ENCODE data around the gene PWWP2B.

The PWWP2B gene

GRCh38 chr10:132407243-132407746 is 10.3 kb downstream of the PWWP2B start:
- Histone ChIP-seq H3K27me3 (ENCODE audit: low read length) (no peaks in the 10 kb centered on the region), H3F3A (ENCODE audit: insufficient read depth) (no peaks in the 10 kb centered on the region), H3K79me2 (ENCODE audit: insufficient read depth, low read length) (no peaks in the 10 kb centered on the region), H3K9me3 (ENCODE audit: insufficient read depth, low read length) (no peaks in the 10 kb centered on the region), H4K20me1 (ENCODE audit: low read depth, low read length) (no peaks in the 10 kb centered on the region), H3K36me3 (ENCODE audit: low read length) (no peaks in the 10 kb centered on the region), H2AFZ (ENCODE audit: low read depth, low read length, severe bottlenecking) (no peak overlapping the region), H3K27ac (ENCODE audit: low read depth, low read length) (no peak overlapping the region), H3K4me2 (ENCODE audit: low read depth, low read length, poor library complexity, severe bottlenecking) (no peak overlapping the region), H3K9ac (ENCODE audit: low read length) (no peak overlapping the region), H3K4me3 (ENCODE audit: insufficient read depth, low read length, poor library complexity, severe bottlenecking) (no peak overlapping the region), H3K9me2 (replicated peaks; ENCODE audit: insufficient read depth, low read length) (no peaks in the 10 kb centered on the region)
- TF ChIP-seq CTCF (IDR thresholded peaks at IDR 0.05; ENCODE audit: insufficient read depth, low read length, poor library complexity, severe bottlenecking) (no peak), EZH2phosphoT487 (conservative IDR thresholded peaks at IDR 0.05; ENCODE audit: low read length) (no peak)

GRCh38 chr10:132407846-132408278 is 10.9 kb downstream of the PWWP2B start:
- Histone ChIP-seq H4K20me1 (ENCODE audit: low read depth, low read length) (no peaks in the 10 kb centered on the region), H3K4me3 (ENCODE audit: insufficient read depth, low read length, poor library complexity, severe bottlenecking) (no peak overlapping the region), H3K9ac (ENCODE audit: low read length) (no peak overlapping the region), H3K79me2 (ENCODE audit: insufficient read depth, low read length) (no peaks in the 10 kb centered on the region), H3K27me3 (ENCODE audit: low read length) (no peaks in the 10 kb centered on the region), H3K36me3 (ENCODE audit: low read length) (no peaks in the 10 kb centered on the region), H3K9me3 (ENCODE audit: insufficient read depth, low read length) (no peaks in the 10 kb centered on the region), H3K27ac (ENCODE audit: low read depth, low read length) (no peak overlapping the region), H2AFZ (ENCODE audit: low read depth, low read length, severe bottlenecking) (no peak overlapping the region), H3K9me2 (replicated peaks; ENCODE audit: insufficient read depth, low read length) (no peaks in the 10 kb centered on the region), H3F3A (ENCODE audit: insufficient read depth) (no peaks in the 10 kb centered on the region), H3K4me2 (ENCODE audit: low read depth, low read length, poor library complexity, severe bottlenecking) (no peak overlapping the region)
- TF ChIP-seq EZH2phosphoT487 (conservative IDR thresholded peaks at IDR 0.05; ENCODE audit: low read length) (no peak), CTCF (IDR thresholded peaks at IDR 0.05; ENCODE audit: insufficient read depth, low read length, poor library complexity, severe bottlenecking) (no peak)

GRCh38 chr10:132408367-132408781 is 11.4 kb downstream of the PWWP2B start:
- no peaks in the 10 kb centered on the region for H3K9me3 ChIP-seq (ENCODE audit: insufficient read depth, low read length)
- H3F3A ChIP-seq (ENCODE audit: insufficient read depth), result no peaks in the 10 kb centered on the region
- no peaks in the 10 kb centered on the region for H3K9me2 ChIP-seq (replicated peaks; ENCODE audit: insufficient read depth, low read length)
- H3K27me3 ChIP-seq (ENCODE audit: low read length), result no peaks in the 10 kb centered on the region
- H4K20me1 ChIP-seq (ENCODE audit: low read depth, low read length), result no peaks in the 10 kb centered on the region
- H3K79me2 ChIP-seq (ENCODE audit: insufficient read depth, low read length), result no peaks in the 10 kb centered on the region
- no peaks in the 10 kb centered on the region for H3K36me3 ChIP-seq (ENCODE audit: low read length)
- no peak overlapping the region for H3K27ac ChIP-seq (ENCODE audit: low read depth, low read length)
- H3K4me2 ChIP-seq (ENCODE audit: low read depth, low read length, poor library complexity, severe bottlenecking), result no peak overlapping the region
- no peak overlapping the region for H3K4me3 ChIP-seq (ENCODE audit: insufficient read depth, low read length, poor library complexity, severe bottlenecking)
- TF ChIP-seq CTCF (IDR thresholded peaks at IDR 0.05; ENCODE audit: insufficient read depth, low read length, poor library complexity, severe bottlenecking) (no peak), EZH2phosphoT487 (conservative IDR thresholded peaks at IDR 0.05; ENCODE audit: low read length) (no peak)
- no peak overlapping the region for H2AFZ ChIP-seq (ENCODE audit: low read depth, low read length, severe bottlenecking)
- H3K9ac ChIP-seq (ENCODE audit: low read length), result no peak overlapping the region

Measured in SU-DHL-6 (cell line).